Kidney epithelial cell (primary cell): Measurements from ENCODE around the gene ATP6V0A1. TPM values are rescaled to one million over a fixed set of nuclear protein-coding genes. Genes with fewer than 3 reads are reported as not detected.
"Not testable (repeated sequence)": the region's sequence is repeated elsewhere in the genome, so short reads cannot be mapped to it uniquely, and the experiment has no call there.

Experiments
- DNase-seq: peaks from one replicate; pipeline ENCODE4 v3.0.0-alpha.2; 2010; ENCODE audit warnings: low read depth
- H3K27me3 ChIP-seq: 2 replicates; pipeline ENCODE4 v1.6.0; 2011; ENCODE audit warnings: low read length; ENCODE audit not compliant: control insufficient read depth, insufficient read depth
- H3K36me3 ChIP-seq: 2 replicates; pipeline ENCODE4 v1.5.1; 2011; ENCODE audit warnings: low read length; ENCODE audit not compliant: control insufficient read depth, insufficient read depth
- H3K4me3 ChIP-seq: 2 replicates; pipeline ENCODE4 v1.5.1; 2011; ENCODE audit warnings: low read depth, mild to moderate bottlenecking, control low read depth, low read length
- CTCF ChIP-seq: IDR thresholded peaks from 2 replicates; pipeline ENCODE4 v1.5.1; 2011; ENCODE audit warnings: mild to moderate bottlenecking, moderate library complexity, low read length, control low read depth, inconsistent platforms; ENCODE audit not compliant: insufficient read depth, poor library complexity, severe bottlenecking
- total RNA-seq: library from RNA; depleted of rRNA; stranded (reverse); fragments of >200 nt; gene quantifications from 2 replicates; pipeline ENCODE4 v1.2.3, GENCODE V29; 2015

ATP6V0A1 gene
- total RNA-seq, 1 donor from 2014 or later = 46.4 TPM

DNA sequence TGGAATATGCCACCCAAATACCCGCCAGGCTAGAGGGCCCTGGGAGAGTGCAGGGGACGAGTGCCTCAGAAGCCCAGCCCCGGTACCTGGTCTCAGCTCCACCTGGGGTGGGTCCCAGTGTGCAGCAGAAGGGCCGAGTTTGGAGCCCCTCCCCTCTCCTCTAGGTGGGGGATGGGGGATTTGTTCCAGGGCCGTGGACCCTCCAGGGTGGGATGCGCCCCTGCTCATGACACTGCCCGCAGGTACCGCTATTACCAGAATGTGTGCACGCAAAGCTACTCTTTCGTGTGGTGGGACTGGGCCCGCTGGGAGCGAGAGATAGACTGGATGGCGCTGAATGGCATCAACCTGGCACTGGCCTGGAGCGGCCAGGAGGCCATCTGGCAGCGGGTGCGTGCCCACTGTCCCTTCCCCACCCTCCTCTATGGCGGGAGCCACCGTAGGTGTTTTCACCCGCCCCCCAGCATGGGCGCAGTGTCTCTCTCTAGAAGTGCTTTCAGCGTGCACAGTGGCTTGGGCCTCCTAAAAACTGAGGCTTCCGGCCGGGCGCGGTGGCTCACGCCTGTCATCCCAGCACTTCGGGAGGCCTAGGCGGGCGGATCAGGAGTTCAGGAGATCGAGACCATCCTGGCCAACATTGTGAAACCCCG is 78.6 kb downstream of the ATP6V0A1 start:
- DNase-seq = no peak
- Histone ChIP-seq H3K4me3 (peak overlapping the region; percentile 49), H3K27me3 (no peaks in the 10 kb centered on the region), H3K36me3 (no peaks in the 10 kb centered on the region)
- no peak for TF ChIP-seq CTCF

DNA sequence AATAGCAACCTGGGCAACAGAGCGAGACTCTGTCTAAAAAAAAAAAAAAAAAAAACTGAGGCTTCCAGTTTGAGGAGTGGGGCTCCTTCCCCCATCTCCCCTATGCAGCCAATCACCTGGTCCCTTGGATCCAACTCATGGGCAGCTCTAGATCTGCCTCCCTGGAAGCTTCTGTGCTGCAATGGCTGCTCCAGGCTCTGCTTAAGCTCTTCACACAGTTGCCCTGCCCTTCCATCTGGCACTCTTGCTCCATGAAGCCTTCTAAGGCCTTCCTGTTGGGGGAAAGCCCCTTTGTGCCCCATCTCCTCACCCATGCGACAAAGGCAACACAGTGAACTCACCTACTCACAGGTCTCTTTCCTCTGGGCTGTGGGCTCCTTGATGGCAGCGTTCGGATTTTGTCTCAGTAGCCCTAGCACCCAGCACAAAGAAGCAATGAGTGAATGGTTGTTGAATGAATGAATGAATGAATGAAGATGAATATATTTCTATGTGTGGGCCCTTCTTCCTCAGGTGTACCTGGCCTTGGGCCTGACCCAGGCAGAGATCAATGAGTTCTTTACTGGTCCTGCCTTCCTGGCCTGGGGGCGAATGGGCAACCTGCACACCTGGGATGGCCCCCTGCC is 79.3 kb downstream of the ATP6V0A1 start:
- H3K27me3 ChIP-seq = no peaks in the 10 kb centered on the region
- no peak for DNase-seq
- H3K36me3 ChIP-seq = peaks cover 1% of the 10 kb centered on the region
- TF ChIP-seq CTCF = no peak
- H3K4me3 ChIP-seq = no peak overlapping the region

- no peaks in the 10 kb centered on the region for H3K27me3 ChIP-seq
- no peak for TF ChIP-seq CTCF
- no peak for DNase-seq
- H3K36me3 ChIP-seq = peaks cover 1% of the 10 kb centered on the region
- no peak overlapping the region for H3K4me3 ChIP-seq
Observed at GRCh38 chr17:42538482-42538881, 79.8 kb downstream of the ATP6V0A1 start.

DNA sequence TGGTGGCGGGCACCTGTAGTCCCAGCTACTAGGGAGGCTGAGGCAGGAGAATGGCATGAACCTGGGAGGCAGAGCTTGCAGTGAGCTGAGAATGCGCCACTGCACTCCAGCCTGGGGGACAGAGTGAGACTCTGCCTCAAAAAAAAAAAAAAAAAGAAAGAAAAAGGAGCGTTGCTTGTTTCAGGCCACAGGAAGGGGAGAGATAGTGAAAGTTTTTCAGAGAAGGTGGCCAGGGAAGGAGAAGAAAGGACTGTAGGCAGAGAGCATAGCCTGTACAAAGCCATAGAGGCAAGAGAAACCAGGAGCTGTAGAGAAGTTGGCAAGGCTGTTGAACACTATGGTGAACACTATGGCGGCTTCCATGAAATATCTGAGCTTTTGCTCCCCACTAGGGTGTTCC is 81.9 kb downstream of the ATP6V0A1 start:
- H3K27me3 ChIP-seq, H3K36me3 ChIP-seq, H3K4me3 ChIP-seq, DNase-seq: not testable (repeated sequence)

- no peak for DNase-seq
- H3K36me3 ChIP-seq = peaks cover 1% of the 10 kb centered on the region
- TF ChIP-seq CTCF = no peak
- H3K4me3 ChIP-seq = no peak overlapping the region
- no peaks in the 10 kb centered on the region for H3K27me3 ChIP-seq
Observed at GRCh38 chr17:42541041-42541833, 82.6 kb downstream of the ATP6V0A1 start.
